OCI-LY7 (cell line): ENCODE results near the gene COBL.

ENCODE experiments used
- EZH2phosphoT487 ChIP-seq: fragments of 200-600 bp; sonication (generic); IDR thresholded peaks from 2 replicates; pipeline ENCODE4 v1.6.1; 2018; ENCODE audit warnings: low read depth, borderline replicate concordance, mild to moderate bottlenecking, mixed run types, antibody characterized with exemption, low read length, moderate library complexity, mixed read lengths
- TF ChIP-seq, protein P1 (sequence below): fragments of 200-600 bp; sonication (generic); conservative IDR thresholded peaks from 2 replicates; pipeline ENCODE4 v1.5.1; 2014; ENCODE audit warnings: mild to moderate bottlenecking, antibody characterized with exemption, low read length, moderate library complexity, mixed read lengths

DNA sequence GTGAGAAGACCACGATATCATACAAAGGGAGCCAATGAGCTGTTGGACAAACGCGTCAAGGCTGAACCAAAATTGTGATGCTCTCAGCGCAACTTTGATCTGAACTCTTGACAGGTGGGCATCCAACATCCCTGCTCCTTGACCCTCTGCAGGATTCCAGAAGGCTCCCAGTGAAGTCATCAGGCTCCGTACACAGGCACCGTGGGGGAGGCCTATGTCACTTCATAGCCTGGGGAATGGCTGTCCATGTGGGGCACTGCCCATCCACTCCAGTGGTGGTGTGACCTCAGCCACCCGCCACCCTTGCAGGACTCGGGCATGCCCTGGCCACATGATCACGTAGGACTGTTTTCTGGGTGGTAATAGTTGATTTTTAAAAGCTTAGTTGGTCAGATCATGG is 300.1 kb downstream of the COBL start:
- TF ChIP-seq, protein P1, sequence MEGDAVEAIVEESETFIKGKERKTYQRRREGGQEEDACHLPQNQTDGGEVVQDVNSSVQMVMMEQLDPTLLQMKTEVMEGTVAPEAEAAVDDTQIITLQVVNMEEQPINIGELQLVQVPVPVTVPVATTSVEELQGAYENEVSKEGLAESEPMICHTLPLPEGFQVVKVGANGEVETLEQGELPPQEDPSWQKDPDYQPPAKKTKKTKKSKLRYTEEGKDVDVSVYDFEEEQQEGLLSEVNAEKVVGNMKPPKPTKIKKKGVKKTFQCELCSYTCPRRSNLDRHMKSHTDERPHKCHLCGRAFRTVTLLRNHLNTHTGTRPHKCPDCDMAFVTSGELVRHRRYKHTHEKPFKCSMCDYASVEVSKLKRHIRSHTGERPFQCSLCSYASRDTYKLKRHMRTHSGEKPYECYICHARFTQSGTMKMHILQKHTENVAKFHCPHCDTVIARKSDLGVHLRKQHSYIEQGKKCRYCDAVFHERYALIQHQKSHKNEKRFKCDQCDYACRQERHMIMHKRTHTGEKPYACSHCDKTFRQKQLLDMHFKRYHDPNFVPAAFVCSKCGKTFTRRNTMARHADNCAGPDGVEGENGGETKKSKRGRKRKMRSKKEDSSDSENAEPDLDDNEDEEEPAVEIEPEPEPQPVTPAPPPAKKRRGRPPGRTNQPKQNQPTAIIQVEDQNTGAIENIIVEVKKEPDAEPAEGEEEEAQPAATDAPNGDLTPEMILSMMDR = no peak
- TF ChIP-seq EZH2phosphoT487 = no peak
